NCI-H526 treated with DMSO at 0.1 percent for 48 hours (cell line): ENCODE results near the gene ARFGEF3.

Source experiments
- DNase-seq: peaks from one replicate; lab custom pipeline; 2025; lab: John Stamatoyannopoulos, UW

Gene ARFGEF3

GRCh38 chr6:138162111-138162954, 594 bp downstream of the ARFGEF3 start:
- DNase-seq: peak; percentile 47

GRCh38 chr6:138162955-138163575, 1.3 kb downstream of the ARFGEF3 start:
- peak; percentile 47 for DNase-seq

GRCh38 chr6:138175596-138175995, 13.9 kb downstream of the ARFGEF3 start:
- DNase-seq: no peak

GRCh38 chr6:138176652-138177232, 15.0 kb downstream of the ARFGEF3 start:
- DNase-seq: no peak

GRCh38 chr6:138182939-138183789, 21.4 kb downstream of the ARFGEF3 start:
- DNase-seq: no peak

- DNase-seq: no peak
Observed at GRCh38 chr6:138183790-138184134, 22.0 kb downstream of the ARFGEF3 start.

GRCh38 chr6:138184230-138184629, 22.5 kb downstream of the ARFGEF3 start:
- DNase-seq: no peak

GRCh38 chr6:138187156-138187555, 25.4 kb downstream of the ARFGEF3 start:
- no peak for DNase-seq

GRCh38 chr6:138188278-138188941, 26.7 kb downstream of the ARFGEF3 start:
- no peak for DNase-seq

GRCh38 chr6:138194287-138194686, 32.5 kb downstream of the ARFGEF3 start:
- DNase-seq: no peak

- DNase-seq: no peak
Observed at GRCh38 chr6:138196122-138196738, 34.5 kb downstream of the ARFGEF3 start.

- no peak for DNase-seq
Observed at GRCh38 chr6:138197570-138197969, 35.8 kb downstream of the ARFGEF3 start.

- no peak for DNase-seq
Observed at GRCh38 chr6:138198430-138199091, 36.8 kb downstream of the ARFGEF3 start.

- peak; percentile 89 for DNase-seq
Observed at GRCh38 chr6:138201836-138202235, 40.1 kb downstream of the ARFGEF3 start.

GRCh38 chr6:138203315-138203714, 41.6 kb downstream of the ARFGEF3 start:
- DNase-seq: no peak

GRCh38 chr6:138204303-138204702, 42.6 kb downstream of the ARFGEF3 start:
- DNase-seq: no peak

- no peak for DNase-seq
Observed at GRCh38 chr6:138204792-138205384, 43.1 kb downstream of the ARFGEF3 start.

GRCh38 chr6:138205437-138206094, 43.8 kb downstream of the ARFGEF3 start:
- DNase-seq: no peak

GRCh38 chr6:138206862-138207261, 45.1 kb downstream of the ARFGEF3 start:
- no peak for DNase-seq
